B cell (primary cell): ENCODE results near the gene VCX3B.
"Not testable (repeated sequence)": the region's sequence is repeated elsewhere in the genome, so short reads cannot be mapped to it uniquely, and the experiment has no call there.

Source experiments
- CTCF ChIP-seq: fragments of 200-600 bp; IDR thresholded peaks from one replicate; pipeline ENCODE4 v1.8.0; 2022; ENCODE audit warnings: antibody characterized with exemption, mild to moderate bottlenecking
- EZH2 ChIP-seq: IDR thresholded peaks from 2 replicates; pipeline ENCODE4 v1.6.1; 2012; ENCODE audit warnings: borderline replicate concordance, low read depth, mild to moderate bottlenecking, moderate library complexity, low read length; ENCODE audit not compliant: insufficient read depth, poor library complexity, severe bottlenecking

GRCh38 chrX:8452343-8452742 is 12.3 kb upstream of the VCX3B start:
- TF ChIP-seq CTCF, EZH2: not testable (repeated sequence)
